SK-N-SH treated with all-trans-retinoic acid at 6 μM for 48 hours (cell line): Measurements from ENCODE around the gene SERPINE1.

Experiments used
- CSDC2 ChIP-seq: fragments of 250-450 bp; sonication (Bioruptor Pico); IDR thresholded peaks from 2 replicates; pipeline ENCODE4 v1.5.0; 2020; ENCODE audit warnings: mild to moderate bottlenecking, moderate library complexity
- CSRNP3 ChIP-seq: fragments of 250-450 bp; sonication (Bioruptor Pico); IDR thresholded peaks from 2 replicates; pipeline ENCODE4 v1.5.1; 2021; ENCODE audit warnings: mild to moderate bottlenecking, moderate library complexity
- ESRRG ChIP-seq: fragments of 250-450 bp; sonication (Bioruptor Pico); IDR thresholded peaks from 2 replicates; pipeline ENCODE4 v1.6.1; 2021; ENCODE audit warnings: mild to moderate bottlenecking
- GLIS3 ChIP-seq: fragments of 250-450 bp; sonication (Bioruptor Pico); IDR thresholded peaks from 2 replicates; pipeline ENCODE4 v1.5.0; 2020; ENCODE audit warnings: mild to moderate bottlenecking, moderate library complexity
- ISL1 ChIP-seq: fragments of 250-450 bp; sonication (Bioruptor Pico); IDR thresholded peaks from 2 replicates; pipeline ENCODE4 v2.1.2; 2022; ENCODE audit warnings: mild to moderate bottlenecking, moderate library complexity
- RARB ChIP-seq: fragments of 250-450 bp; sonication (Bioruptor Pico); IDR thresholded peaks from 2 replicates; pipeline ENCODE4 v1.8.0; 2021; ENCODE audit warnings: mild to moderate bottlenecking, moderate library complexity
- SNAI2 ChIP-seq: fragments of 250-450 bp; sonication (Bioruptor Pico); IDR thresholded peaks from 2 replicates; pipeline ENCODE4 v1.5.0; 2020; ENCODE audit warnings: mild to moderate bottlenecking, moderate library complexity
- ZC3H10 ChIP-seq: fragments of 250-450 bp; sonication (Bioruptor Pico); IDR thresholded peaks from 2 replicates; pipeline ENCODE4 v1.5.1; 2021; ENCODE audit warnings: mild to moderate bottlenecking, moderate library complexity
- ZFP3 ChIP-seq: fragments of 250-450 bp; sonication (Bioruptor Pico); IDR thresholded peaks from 2 replicates; pipeline ENCODE4 v1.5.0; 2020; ENCODE audit warnings: mild to moderate bottlenecking, moderate library complexity
- ZNF70 ChIP-seq: fragments of 450-650 bp; formaldehyde crosslinking; IDR thresholded peaks from 2 replicates; pipeline ENCODE4 v1.5.0; 2020; ENCODE audit warnings: mild to moderate bottlenecking, moderate library complexity
- ZNF8 ChIP-seq: fragments of 450-650 bp; formaldehyde crosslinking; IDR thresholded peaks from 2 replicates; pipeline ENCODE4 v1.5.0; 2020; ENCODE audit warnings: mild to moderate bottlenecking, moderate library complexity

GRCh38 chr7:101156866-101157589 lies 30.1 kb downstream of the SERPINE1 start:
- TF ChIP-seq ZFP3 (CRISPR knock-in tag), result no peak
- TF ChIP-seq GLIS3 (CRISPR knock-in tag), result no peak
- no peak for TF ChIP-seq ESRRG (CRISPR knock-in tag)
- no peak for TF ChIP-seq ZNF8 (CRISPR knock-in tag)
- TF ChIP-seq ISL1 (CRISPR knock-in tag), result no peak
- no peak for TF ChIP-seq CSDC2 (CRISPR knock-in tag)
- TF ChIP-seq CSRNP3 (CRISPR knock-in tag), result no peak
- TF ChIP-seq SNAI2 (CRISPR knock-in tag), result no peak
- TF ChIP-seq ZNF70 (CRISPR knock-in tag), result no peak
- no peak for TF ChIP-seq ZC3H10 (CRISPR knock-in tag)
- no peak for TF ChIP-seq RARB (CRISPR knock-in tag)
